Measurements from ENCODE around the gene TMEM92.
"Not testable (repeated sequence)": the region's sequence is repeated elsewhere in the genome, so short reads cannot be mapped to it uniquely, and the experiment has no call there.

The TMEM92 gene

GRCh38 chr17:50299776-50300175 lies 25.5 kb downstream of the TMEM92 start:
- TF ChIP-seq, protein P1, sequence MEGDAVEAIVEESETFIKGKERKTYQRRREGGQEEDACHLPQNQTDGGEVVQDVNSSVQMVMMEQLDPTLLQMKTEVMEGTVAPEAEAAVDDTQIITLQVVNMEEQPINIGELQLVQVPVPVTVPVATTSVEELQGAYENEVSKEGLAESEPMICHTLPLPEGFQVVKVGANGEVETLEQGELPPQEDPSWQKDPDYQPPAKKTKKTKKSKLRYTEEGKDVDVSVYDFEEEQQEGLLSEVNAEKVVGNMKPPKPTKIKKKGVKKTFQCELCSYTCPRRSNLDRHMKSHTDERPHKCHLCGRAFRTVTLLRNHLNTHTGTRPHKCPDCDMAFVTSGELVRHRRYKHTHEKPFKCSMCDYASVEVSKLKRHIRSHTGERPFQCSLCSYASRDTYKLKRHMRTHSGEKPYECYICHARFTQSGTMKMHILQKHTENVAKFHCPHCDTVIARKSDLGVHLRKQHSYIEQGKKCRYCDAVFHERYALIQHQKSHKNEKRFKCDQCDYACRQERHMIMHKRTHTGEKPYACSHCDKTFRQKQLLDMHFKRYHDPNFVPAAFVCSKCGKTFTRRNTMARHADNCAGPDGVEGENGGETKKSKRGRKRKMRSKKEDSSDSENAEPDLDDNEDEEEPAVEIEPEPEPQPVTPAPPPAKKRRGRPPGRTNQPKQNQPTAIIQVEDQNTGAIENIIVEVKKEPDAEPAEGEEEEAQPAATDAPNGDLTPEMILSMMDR (IDR thresholded peaks at IDR 0.05; ENCODE audit: insufficient read depth, low read depth, low read length, missing control alignments): no peak

DNA sequence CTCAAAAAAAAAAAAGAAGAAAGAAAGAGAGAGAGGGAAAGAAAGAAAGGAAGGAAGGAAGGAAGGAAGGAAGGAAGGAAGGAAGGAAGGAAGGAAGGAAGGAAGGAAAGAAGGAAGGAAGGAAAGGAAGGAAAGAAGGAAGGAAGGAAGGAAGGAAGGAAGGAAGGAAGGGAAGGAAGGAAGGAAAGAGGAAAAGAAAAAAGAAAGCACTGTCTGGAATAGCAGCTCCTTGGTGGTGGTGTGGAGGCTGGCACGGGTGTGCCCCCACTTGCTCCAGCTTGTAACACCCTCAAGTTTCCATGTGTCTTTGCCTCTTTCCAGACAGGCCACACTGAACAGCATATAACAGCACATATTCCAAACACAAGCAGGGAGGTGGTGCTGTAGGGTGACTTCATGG lies 26.6 kb downstream of the TMEM92 start:
- not testable (repeated sequence) for DNase-seq (ENCODE audit: low read depth); H3K4me3 ChIP-seq (ENCODE audit: low read depth, low read length)

More at GRCh38 chr17:50299776-50300175, 25.5 kb downstream of the TMEM92 start:
- no peak overlapping the region for H3K4me3 ChIP-seq (ENCODE audit: low read depth, low read length)
- no peak for DNase-seq (ENCODE audit: low read depth)

DNA sequence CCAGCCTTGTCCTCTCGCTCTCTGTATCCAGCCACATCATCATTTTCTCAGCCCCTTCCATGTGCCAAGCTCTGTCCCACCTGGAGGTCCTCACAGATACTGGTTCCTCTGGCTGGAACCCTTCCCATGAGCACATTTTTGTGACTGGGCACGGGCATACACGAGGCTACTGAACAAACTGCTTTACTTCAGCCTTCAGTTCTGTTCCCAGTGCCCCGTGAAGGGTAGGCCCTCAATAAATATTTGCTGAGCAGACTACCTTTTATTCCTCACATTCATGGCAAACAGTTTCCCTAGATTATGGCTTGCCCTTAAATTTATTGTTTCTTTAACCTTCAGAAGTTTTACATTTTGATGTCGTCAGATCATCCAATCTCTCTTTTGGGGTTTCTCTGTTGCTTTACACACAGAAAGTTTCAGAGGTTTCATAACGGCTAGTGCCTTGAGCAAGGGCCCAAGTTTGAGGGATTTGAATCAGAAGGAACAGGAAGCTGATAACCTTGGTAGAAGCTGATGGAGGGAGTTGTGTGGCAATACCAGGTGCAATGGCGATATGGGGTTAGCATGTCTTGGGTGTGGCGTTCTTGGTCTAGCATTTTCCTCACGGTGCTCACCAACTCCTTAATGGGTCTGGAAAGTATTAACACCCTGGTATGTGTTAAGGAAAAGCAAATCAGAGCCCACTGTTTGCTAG lies 27.8 kb downstream of the TMEM92 start:
- no peak overlapping the region for H3K4me3 ChIP-seq (ENCODE audit: low read depth, low read length)
- TF ChIP-seq, protein P1 (IDR thresholded peaks at IDR 0.05; ENCODE audit: insufficient read depth, low read depth, low read length, missing control alignments): no peak
- DNase-seq (ENCODE audit: low read depth): no peak

GRCh38 chr17:50303051-50303450 lies 28.8 kb downstream of the TMEM92 start:
- TF ChIP-seq, protein P1 (IDR thresholded peaks at IDR 0.05; ENCODE audit: insufficient read depth, low read depth, low read length, missing control alignments): no peak
- no peak for DNase-seq (ENCODE audit: low read depth)

GRCh38 chr17:50303596-50303995 lies 29.3 kb downstream of the TMEM92 start:
- H3K4me3 ChIP-seq (ENCODE audit: low read depth, low read length): no peak overlapping the region
- TF ChIP-seq, protein P1 (IDR thresholded peaks at IDR 0.05; ENCODE audit: insufficient read depth, low read depth, low read length, missing control alignments): no peak
- DNase-seq (ENCODE audit: low read depth): no peak

More at GRCh38 chr17:50303051-50303450, 28.8 kb downstream of the TMEM92 start:
- no peak overlapping the region for H3K4me3 ChIP-seq (ENCODE audit: low read depth, low read length)

DNA sequence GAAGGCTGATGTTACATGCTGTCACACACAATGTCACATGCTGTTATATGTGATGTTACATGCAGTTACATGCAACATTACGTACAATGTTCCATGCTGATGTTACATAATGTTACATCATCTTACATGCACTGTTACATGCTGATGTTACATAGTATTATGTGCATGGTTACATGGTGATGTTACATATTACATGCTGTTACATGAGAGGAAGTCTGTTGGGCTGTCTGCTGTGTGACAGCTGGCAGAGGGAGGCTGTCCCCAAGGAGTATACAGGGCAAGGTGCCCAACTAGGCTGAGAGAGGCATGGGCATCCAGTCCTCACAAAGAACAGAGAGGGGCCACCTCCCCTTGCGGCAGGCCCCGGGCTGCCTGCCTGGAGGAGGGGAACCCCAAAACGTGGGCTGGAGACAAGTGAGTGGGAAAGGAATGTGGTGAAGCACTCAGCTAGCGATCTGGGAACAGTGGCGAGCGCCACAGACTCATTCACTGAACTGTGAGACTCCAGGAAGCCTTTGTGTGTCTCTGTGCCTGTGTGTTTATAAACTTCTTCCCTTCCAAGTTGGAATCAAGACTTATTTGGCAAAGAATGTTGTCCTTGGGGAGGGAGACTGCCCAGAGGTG lies 30.6 kb downstream of the TMEM92 start:
- H3K4me3 ChIP-seq (ENCODE audit: low read depth, low read length): no peak overlapping the region
- TF ChIP-seq, protein P1 (IDR thresholded peaks at IDR 0.05; ENCODE audit: insufficient read depth, low read depth, low read length, missing control alignments): no peak
- no peak for DNase-seq (ENCODE audit: low read depth)

DNA sequence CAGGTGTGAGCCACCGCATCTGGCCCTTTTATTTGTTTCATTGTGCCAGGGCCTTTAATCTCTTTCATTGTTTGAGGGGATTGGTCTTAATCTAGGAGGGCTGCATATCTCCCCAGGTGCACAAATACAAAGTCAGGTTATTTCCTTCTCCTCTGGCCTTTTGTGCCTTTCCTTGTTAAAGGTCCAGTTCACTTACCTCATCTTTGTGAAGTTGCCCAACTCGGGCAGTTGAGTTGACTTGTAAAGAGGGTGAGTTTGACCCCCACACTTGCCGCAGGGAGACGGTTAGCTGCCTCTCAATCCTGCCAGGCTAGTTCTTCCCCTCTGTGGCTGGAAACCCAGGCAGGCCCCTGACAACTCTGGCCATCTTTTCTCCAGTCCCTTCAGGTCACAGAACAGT lies 33.4 kb downstream of the TMEM92 start:
- no peak for DNase-seq (ENCODE audit: low read depth)
- no peak overlapping the region for H3K4me3 ChIP-seq (ENCODE audit: low read depth, low read length)
- TF ChIP-seq, protein P1 (IDR thresholded peaks at IDR 0.05; ENCODE audit: insufficient read depth, low read depth, low read length, missing control alignments): no peak
